Gastroesophageal sphincter (tissue), 3 donors: ENCODE results near the gene BBS1.

Source experiments
- EP300 ChIP-seq: sonication (generic); formaldehyde crosslinking; IDR thresholded peaks from one replicate; pipeline ENCODE4 v1.6.1; 2017; ENCODE audit warnings: antibody characterized with exemption, mild to moderate bottlenecking
- POLR2AphosphoS5 ChIP-seq: sonication (generic); formaldehyde crosslinking; IDR thresholded peaks from one replicate; pipeline ENCODE4 v1.6.1; 2017; ENCODE audit warnings: antibody characterized with exemption
- TF ChIP-seq, protein P1 (sequence below), 4 experiments: fragments of 200-600 bp in 2 of 4; fragments of 450-650 bp in 2 of 4; sonication (generic) in 1 of 4; IDR thresholded peaks; one replicate each; pipeline ENCODE4 v1.5.1; 2017 to 2019; ENCODE audit warnings: antibody characterized with exemption in 4 of 4, mild to moderate bottlenecking in 2 of 4, moderate library complexity in 2 of 4

DNA sequence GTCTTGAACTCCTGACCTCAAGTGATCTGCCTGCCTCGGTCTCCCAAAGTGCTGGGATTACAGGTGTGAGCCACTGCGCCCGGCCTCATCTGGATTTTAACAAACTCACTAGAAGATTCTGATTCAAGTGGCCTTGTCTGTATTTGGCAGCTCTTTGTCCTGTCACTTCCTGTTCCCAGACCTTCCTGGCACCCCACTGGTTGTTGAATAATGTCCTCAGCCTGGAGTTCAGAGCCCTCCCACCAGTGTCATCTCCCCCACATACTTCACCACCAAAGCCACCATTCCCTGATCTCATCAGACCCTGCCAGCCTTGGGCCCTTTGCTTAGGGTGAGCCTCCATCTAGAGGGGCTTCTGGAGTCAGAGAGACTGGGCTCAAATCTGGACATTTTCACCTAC, 40.4 kb upstream of the BBS1 start:
- TF ChIP-seq, protein P1, sequence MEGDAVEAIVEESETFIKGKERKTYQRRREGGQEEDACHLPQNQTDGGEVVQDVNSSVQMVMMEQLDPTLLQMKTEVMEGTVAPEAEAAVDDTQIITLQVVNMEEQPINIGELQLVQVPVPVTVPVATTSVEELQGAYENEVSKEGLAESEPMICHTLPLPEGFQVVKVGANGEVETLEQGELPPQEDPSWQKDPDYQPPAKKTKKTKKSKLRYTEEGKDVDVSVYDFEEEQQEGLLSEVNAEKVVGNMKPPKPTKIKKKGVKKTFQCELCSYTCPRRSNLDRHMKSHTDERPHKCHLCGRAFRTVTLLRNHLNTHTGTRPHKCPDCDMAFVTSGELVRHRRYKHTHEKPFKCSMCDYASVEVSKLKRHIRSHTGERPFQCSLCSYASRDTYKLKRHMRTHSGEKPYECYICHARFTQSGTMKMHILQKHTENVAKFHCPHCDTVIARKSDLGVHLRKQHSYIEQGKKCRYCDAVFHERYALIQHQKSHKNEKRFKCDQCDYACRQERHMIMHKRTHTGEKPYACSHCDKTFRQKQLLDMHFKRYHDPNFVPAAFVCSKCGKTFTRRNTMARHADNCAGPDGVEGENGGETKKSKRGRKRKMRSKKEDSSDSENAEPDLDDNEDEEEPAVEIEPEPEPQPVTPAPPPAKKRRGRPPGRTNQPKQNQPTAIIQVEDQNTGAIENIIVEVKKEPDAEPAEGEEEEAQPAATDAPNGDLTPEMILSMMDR (IDR thresholded peaks at IDR 0.05): no peak
- TF ChIP-seq EP300 (no peak), POLR2AphosphoS5 (no peak)
